DMS 273 (cell line): Measurements from ENCODE around the gene GSAP.
"Not testable (repeated sequence)": the region's sequence is repeated elsewhere in the genome, so short reads cannot be mapped to it uniquely, and the experiment has no call there.

Experiments
- DNase-seq: peaks from one replicate; lab custom pipeline; 2025; ENCODE audit not compliant: unreplicated experiment; lab: John Stamatoyannopoulos, UW

Gene GSAP

DNA sequence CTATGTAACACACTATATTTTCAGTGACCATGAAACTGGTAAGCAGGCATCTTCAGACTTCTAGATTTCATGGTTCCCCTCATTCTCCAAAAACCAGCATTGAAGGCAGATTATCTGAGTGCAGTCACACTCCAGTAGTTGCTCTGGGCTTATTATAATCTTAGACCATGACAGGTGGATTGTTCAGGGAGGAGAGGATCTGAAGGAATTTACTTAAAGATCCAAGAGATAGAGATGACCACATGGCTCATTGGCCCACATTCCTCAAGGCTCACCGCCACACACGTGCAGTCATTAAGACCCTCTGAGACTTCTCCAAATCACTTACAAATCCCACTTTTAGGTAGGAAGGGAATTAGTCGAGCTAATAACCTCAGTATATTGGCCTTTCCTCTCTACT, 55.2 kb downstream of the GSAP start:
- no peak for DNase-seq

DNA sequence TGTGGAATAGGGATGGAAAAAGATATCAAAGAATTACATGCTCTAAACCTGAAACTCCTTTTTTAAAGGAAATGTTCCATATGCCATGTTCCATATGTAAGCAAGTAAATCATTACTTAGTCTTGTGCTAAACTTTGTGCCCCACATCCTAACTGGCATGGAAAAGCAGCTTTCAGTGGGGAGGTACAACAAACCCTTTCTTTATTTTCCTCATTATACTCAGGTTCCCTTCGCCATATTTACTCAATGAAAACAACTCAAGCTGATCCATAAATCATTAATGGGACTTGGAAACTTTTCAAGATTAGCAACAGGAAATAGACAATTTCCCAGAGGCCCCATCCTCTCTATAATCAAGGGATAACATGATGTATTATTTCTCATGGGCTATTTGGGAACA, 56.0 kb downstream of the GSAP start:
- no peak for DNase-seq

DNA sequence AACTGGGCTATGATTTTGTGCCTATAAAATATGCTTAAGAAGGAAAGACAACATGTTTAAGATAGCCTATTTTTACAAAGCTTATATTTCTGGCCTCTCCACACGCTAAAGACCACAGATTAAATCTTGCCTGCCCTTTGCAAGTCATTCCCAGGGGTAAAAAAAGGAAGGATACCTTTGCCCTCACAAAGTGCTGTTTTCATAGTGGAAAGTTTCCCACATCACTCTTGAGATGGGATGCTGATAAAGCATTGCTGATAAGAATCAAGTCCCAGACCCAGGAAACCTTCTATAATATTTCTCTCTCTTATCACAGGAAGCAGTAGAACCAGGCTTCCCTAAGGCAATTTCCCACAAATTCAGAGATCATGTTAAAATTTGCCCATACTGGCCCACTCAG, 56.5 kb downstream of the GSAP start:
- no peak for DNase-seq

DNA sequence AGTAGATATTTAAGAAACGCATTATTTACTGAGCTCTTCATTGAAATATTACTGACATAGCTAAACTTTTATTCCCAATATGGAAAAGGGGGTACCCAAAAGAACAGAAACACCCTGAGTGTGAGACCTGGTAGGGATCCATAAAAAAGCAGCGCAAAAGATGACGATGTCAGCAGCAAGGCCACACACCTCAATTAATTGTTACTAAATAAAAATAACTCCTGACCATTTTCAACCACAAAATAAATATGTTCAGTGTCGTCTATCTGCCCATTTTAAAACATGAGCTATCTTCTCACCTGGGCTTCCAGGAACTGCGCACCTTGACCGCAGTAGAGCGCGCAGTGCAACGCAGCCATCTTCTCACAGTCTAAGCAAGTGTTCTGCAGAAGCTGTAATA, 61.2 kb downstream of the GSAP start:
- DNase-seq = no peak

DNA sequence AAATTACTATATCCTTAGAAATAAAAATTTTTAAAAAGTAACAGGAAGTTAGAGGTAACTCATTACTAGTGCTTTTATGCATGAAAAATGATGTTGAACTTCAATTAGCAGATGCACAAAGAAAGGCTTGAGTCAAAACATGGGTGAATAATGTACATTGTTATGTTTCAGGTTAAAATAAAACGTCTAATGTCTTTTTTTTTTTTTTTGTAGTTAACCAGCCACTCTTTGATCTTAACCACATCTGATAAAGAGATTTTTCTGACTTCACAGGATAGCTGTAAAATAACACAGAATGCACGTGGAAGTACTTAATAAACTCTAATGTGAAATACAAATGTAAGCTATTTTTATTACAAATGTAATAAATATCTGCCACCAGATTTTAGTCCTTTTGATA, 61.7 kb downstream of the GSAP start:
- DNase-seq = no peak

DNA sequence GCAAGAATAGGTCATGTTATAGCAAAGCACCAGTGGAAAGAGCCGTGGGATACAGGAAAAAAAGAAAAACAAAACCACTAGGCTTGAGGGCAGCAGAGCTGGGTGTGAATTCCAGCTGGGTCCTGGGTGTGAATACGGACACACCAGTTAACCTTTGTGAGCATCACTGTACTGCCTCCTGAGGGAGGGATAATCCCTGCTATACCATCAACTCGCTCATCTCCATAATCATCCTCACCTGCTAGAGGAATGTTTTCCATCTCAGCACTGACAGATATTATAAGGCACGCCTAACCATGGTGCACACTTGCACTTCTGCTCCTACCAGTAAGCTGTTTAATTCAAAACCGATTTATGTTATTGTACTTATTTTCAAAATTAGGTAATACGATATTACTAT, 62.2 kb downstream of the GSAP start:
- DNase-seq = no peak

DNA sequence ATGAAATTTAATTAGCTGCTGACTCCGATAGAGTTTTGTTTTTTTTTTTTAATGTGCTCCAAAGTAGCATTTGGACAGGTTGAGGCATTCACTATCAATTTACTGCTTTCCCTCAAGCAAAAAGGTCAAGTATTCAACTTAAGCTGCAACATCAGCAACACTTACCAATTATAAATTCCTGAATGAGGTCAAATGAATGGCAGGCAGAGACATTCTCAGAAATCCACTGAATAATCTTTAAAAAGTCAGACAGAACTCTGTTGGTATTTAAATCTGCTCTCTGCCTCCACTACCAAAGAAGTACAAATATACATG, 62.8 kb downstream of the GSAP start:
- no peak for DNase-seq

DNA sequence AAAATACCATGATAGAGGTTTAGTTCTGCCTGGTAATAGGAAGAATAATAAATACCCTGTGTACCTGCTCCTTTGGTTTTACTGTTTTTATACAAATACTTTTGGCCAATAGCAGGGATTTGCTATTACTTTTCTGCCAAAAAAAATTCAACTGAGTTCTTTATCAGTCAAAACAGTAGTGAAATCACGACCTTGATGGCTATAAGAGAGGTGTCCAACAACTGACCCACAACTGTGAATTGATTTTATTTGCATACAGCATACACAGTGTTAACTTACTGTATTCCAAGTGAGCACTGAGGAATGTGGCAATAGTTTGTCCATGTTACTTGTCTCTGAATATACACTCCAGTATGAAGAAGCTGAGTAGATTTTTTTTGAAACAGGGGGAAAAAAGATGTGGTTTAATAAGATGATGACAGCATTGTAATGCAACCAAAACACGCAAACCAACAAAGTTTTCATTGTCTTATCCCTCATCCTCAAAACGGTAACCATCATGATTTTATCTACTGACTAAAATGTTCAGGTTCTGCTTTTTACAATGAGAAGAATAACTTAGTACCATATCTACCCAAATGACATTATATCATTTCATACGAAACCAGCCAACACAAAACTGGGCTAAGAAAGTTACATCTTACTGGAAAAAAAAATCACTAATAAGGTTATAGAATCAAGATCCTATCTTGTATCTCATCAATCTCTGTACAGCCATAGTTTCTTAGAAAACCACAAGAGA, 63.3 kb downstream of the GSAP start:
- DNase-seq = no peak

DNA sequence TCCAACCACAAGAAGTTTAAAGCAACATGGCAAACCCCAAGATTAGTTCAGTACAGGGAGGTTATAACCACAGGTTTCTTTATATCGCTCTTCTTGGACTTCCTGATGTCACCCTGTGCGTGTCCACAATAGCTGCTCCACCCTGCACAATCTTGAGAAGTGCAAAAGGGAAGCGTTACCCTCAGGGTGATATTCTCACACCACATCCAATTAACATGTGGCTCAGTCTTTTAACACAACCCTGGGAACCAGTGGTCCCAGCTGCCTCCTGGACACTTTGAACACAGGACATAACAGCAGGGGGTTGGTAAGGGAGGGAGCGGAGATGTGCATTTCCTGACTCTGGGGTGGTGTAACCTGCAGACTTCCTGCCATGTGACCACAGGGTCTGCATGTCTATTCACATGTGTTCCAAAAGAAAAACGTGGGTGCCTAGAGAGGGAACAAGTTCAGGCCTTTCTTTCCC, 64.6 kb downstream of the GSAP start:
- DNase-seq = no peak

DNA sequence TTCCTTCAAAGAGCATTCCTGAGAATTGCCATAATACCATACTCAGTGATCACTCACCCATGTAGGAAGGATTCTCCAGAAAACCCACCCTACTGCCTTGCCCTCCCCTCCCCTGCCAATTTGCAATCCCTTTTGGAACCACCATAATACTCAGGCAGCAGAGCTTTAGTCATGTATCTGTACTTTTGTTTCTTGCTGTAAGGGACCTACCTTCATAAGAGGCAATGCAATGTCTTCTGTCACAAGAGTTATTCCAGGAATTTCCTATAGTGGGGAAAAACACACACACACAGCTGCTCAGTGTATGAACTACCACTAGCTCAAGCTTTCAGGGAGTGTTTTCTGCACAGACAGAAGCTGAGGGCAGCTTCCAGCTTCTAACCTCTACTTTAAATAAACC, 67.0 kb downstream of the GSAP start:
- no peak for DNase-seq

DNA sequence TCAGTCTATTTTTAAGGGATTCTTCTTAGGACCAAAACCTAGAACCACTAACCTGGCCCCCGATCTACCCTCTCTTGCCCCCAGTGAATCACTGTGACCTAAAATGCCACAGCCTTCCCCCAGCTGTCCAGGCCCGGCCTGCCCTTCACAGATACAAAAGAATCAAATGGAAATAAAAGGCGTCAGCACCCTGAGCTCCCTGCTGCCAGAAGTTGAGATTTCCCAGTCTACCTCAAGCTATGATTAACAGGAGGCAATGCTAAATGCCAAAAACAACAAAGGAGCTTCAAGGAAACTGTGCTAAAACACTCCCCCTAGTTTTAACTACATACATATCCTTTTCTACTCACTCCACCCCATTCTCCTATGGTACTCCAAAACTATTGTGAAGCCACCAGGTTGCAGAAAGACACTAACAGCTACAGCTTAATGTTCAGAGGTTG, 67.8 kb downstream of the GSAP start:
- no peak for DNase-seq

DNA sequence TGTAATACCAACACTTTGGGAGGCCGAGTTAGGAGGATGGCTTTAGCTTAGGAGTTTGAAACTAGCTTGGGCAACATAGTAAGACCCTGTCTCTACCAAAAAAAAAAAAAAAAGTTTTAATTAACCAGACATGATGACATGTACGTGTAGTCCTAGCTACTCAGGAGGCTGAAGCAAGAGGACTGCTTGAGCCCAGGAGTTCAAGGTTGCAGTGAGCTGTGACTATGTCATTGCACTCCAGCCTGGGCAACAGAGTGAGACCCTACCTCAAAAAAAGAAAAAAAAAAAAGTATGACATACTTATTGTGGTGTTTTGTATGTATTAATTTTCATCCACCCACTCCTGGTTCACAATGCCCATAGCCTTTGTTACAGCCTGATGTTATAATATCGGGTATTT, 69.7 kb downstream of the GSAP start:
- no peak for DNase-seq

DNA sequence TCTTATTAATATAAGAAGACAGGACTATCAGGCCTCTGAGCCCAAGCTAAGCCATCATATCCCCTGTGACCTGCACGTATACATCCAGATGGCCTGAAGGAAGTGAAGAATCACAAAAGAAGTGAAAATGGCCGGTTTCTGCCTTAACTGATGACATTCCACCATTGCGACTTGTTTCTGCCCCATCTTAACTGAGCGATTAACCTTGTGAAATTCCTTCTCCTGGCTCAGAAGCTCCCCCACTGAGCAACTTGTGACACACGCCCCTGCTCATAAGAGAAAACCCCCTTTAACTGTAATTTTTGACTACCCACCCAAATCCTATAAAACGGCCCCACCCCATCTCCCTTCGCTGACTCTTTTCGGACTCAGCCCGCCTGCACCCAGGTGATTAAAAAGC, 70.7 kb downstream of the GSAP start:
- not testable (repeated sequence) for DNase-seq

DNA sequence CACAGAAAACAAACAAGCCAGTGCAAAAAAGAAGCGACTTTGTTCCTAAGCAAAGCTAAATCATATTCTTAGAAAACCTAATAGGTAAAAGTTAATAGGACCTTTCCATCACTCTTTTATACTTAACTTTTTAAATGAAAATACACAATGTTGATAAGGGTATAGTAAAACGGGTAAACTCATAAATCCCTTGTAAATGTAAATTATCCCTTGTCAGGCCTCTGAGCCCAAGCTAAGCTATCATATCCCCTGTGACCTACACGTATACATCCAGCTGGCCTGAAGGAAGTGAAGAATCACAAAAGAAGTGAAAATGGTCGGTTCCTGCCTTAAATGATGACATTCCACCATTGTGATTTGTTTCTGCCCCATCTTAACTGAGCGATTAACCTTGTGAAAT, 76.4 kb downstream of the GSAP start:
- no peak for DNase-seq

DNA sequence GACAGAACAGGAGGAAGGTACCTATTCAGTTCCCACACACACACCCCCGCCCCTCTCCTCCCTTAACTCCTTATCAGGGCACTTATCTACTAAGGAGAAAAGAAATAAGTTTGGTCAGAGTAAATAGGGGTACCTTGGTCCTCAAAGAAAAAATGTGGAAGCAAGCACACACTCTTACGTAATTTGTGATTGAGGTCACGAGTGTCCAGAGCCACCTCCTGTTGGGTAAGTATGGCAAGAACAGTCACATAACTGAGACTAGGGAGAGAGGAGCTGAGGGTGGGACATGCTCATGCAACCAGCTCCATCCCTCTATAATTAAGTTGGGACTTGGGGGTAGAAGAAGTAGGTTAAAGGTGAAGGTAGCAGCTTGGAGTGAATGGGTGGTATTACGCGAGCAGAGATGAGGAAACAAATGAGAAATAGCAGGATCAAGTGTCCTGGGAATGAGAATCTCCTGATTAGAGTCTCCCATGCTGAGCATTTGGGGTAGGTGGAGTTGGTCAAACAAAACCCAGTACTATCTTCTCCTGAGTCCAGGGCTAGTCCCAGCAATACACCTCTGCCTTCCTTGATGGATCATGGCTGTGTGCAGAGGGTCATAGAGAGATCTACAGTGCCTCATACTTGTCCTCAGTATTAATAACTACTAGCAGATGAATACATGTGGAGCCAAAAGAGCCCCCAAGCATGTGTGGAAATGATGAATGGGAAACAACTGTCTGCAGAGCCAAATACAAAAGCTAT, 77.1 kb downstream of the GSAP start:
- DNase-seq = no peak

DNA sequence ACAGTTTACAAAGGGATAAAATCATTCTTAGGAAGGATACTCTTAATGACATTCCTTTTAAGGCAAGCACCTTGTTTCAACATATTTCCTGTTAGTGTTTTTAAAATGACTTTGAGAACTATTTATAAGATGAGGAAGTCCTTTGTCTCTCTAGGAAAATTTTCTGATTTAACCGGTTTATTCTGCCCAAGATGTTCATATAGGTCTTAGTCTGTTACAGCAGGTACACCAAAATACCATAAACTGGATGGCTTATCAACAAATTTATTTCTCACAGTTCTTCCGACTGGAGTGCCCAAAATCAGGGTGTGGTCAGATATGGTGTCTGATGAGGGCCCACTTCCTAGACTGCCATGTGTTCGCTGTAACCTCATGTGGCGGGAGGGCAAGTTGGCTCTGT, 77.9 kb downstream of the GSAP start:
- no peak for DNase-seq

DNA sequence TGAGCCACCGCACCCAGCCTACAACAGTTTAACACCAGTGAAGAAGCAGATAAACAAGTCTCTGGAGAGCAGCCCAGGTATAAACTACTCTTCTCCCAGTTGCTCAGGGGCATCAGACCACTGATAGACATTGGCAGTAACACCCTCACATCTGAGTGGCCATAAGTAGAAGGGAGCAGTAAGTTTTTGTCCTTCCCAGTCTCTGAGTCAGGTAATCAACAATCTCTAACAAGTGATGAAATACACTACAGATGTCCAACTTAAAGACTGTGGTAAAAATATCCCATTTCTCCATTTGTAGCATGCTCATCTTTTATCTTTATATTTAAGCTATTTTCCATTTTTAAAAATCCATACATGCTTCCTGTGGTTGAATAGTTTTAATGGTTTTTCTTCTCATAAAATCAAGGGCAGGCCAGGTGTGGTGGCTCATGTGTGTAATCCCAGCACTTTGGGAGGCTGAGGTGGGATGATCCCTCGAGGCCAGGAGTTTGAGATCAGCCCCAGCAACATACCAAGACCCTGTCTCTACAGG, 78.6 kb downstream of the GSAP start:
- DNase-seq = no peak

DNA sequence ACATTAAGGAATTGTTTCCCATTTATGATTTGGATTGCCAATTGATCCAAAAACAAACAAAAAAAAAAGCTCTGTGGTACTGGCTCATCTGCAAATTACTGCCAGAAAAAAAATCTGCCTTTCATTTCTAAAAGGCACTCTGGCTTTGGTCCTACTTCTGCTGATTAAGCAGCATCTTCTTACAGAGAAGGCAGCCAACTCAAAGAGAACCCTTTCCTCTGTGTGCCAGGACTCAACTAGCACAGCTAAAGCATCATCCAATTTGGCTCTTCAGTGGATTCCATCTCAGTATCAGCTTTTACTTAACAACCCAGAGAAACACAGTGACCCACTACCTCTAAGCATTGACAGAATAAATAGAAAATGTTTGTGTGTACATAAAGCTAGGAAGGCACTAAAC, 80.6 kb downstream of the GSAP start:
- DNase-seq = no peak

DNA sequence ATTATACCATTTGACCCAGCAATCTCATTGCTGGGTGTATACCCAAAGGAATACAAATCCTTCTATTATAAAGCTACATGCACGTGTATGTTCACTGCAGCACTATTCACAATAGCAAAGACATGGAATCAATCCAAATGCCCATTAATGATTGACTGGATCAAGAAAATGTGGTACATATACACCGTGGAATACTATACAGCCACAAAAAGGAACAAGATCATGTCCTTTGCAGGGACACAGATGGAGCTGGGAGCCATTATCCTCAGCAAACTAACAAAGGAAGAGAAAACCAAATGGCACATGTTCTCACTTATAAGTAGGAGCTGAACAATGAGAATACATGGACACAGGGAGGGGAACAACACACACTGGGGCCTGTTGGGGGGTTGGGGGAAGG, 82.1 kb downstream of the GSAP start:
- not testable (repeated sequence) for DNase-seq

DNA sequence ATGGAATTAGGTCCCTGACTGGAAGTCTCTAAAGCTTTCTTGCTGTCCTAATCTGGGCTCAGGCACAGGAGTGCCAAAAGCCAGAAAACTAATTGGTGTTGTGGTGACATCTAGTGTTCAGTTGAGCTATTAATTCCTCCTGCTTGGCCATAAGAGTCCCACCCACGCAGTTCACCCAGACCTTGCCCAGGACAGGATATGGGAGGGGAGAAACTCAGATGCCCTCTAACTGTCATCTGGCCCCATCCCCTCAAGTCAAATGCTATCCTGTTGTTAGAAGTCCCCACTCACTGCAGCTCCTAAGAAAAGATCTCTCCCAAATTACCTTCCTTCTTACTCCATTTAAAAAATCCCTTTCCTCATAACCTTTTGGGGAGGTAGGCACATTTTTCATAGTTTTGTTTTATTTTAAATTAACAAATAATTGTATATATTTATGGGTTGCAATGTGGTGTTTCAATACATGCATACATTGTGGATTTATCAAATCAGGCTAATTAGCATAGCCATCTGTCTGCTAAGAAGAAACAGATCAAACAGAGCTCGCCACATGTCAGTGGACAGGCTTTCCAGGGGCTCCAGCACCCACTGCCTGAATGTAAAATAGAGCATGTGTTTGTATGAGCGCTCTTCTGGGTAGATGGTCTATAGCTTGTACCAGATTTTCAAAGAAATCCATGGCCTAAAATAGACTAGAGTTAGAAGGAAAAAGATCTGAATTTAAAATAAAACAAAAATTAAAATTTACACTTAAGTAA, 84.0 kb downstream of the GSAP start:
- DNase-seq = peak; percentile 98

DNA sequence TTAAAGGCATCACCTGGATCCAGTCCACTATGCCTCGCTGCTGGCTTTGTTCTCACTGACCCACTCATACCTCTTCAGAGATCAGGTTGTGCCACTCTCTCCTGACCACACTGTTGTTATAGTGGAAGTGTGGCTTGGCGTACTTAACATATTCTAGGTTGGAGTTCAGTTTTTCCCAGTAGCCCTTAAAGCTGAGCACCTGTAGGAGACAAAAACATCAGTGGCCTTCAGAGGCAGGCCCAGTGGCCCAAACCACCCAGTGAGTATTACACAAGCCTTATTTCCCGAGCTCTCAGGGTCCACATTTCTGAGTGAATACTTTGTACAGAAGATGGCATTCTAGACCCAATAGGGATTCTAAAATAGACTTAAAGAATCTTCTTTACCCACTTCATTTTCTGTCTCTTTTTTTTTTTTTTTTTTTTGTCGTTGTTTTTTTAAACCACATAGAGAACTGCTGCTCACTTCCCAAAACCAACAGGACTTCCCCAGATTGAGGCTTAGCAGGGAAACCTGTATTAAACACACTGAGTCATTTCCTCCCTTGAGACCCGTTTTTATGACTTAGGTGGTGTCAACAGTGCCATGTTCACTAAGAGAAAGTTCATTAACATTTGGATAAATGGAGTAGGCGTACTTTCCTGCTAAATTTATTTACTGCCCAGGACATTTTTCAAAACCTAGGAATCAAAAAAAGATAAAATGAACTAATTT, 85.8 kb downstream of the GSAP start:
- DNase-seq = peak; percentile 16
